SU-DHL-6 (cell line): ENCODE results near the gene TSPO.

Experiments
- CTCF ChIP-seq: fragments of 200-600 bp; sonication (generic); IDR thresholded peaks from one replicate; pipeline ENCODE4 v1.5.1; 2017; ENCODE audit warnings: antibody characterized with exemption, mild to moderate bottlenecking, low read length, moderate library complexity; ENCODE audit not compliant: insufficient read depth, poor library complexity, severe bottlenecking
- EZH2phosphoT487 ChIP-seq: fragments of 200-600 bp; sonication (generic), shearing (Covaris generic); conservative IDR thresholded peaks from 2 replicates; pipeline ENCODE4 v1.6.1; 2018; ENCODE audit warnings: mild to moderate bottlenecking, antibody characterized with exemption, low read length, moderate library complexity, mixed read lengths

GRCh38 chr22:43109921-43110443, 41.4 kb upstream of the TSPO start:
- no peak for TF ChIP-seq CTCF
- TF ChIP-seq EZH2phosphoT487, result no peak
